IMR-90 (cell line): ENCODE data around the gene PROB1. TPM values are rescaled to one million over a fixed set of nuclear protein-coding genes. Genes with fewer than 3 reads are reported as not detected.

ENCODE experiments used
- ATAC-seq: fragments of 200-7000 bp; cut with Tn5 transposase; 2 replicates; pipeline ENCODE4 v1.9.1; 2020; ENCODE audit warnings: low read depth, mild to moderate bottlenecking, moderate library complexity
- BruUV-seq: library from RNA; stranded (reverse); fragments of 400-500 nt; replicated peaks from 2 replicates; lab custom pipeline; 2021; lab: Mats Ljungman, UMichigan
- CTCF ChIA-PET: fragments of 300-600 bp; formaldehyde crosslinking; extraction: SDS; loops from one replicate; lab custom pipeline; 2021; ENCODE audit warnings: antibody characterized with exemption; lab: Yijun Ruan, JAX
- POLR2A ChIA-PET: fragments of 300-600 bp; sonication (Branson Sonifier 250); formaldehyde crosslinking; loops from one replicate; lab custom pipeline; 2022; ENCODE audit warnings: antibody characterized with exemption; ENCODE audit not compliant: unreplicated experiment; lab: Charles Lee
- DNase-seq: peaks from one replicate; pipeline ENCODE4 v3.0.0; 2013
- H2AFZ ChIP-seq: replicated peaks from 2 replicates; pipeline ENCODE3; 2013; ENCODE audit warnings: low read length, mild to moderate bottlenecking; ENCODE audit not compliant: poor library complexity
- H2AK5ac ChIP-seq: 2 replicates; pipeline ENCODE4 v1.6.1; 2013; ENCODE audit warnings: low read depth, low read length, inconsistent platforms
- H2AK9ac ChIP-seq: replicated peaks from 2 replicates; pipeline ENCODE3; 2013; ENCODE audit warnings: mild to moderate bottlenecking, low read depth, low read length, moderate library complexity; ENCODE audit not compliant: poor library complexity
- H2BK120ac ChIP-seq: 2 replicates; pipeline ENCODE4 v1.6.1; 2013; ENCODE audit warnings: low read depth, low read length, inconsistent platforms
- H2BK15ac ChIP-seq: 3 replicates; pipeline ENCODE4 v1.6.1; 2013; ENCODE audit warnings: low read depth, low read length, inconsistent platforms
- H2BK20ac ChIP-seq: 2 replicates; pipeline ENCODE4 v1.6.1; 2013; ENCODE audit warnings: low read depth, mild to moderate bottlenecking, inconsistent platforms, low read length, moderate library complexity
- H2BK5ac ChIP-seq: 2 replicates; pipeline ENCODE4 v1.6.1; 2013; ENCODE audit warnings: mild to moderate bottlenecking, low read depth, low read length, inconsistent platforms; ENCODE audit not compliant: poor library complexity, severe bottlenecking
- H3K14ac ChIP-seq: replicated peaks from 2 replicates; pipeline ENCODE4 v1.6.1; 2013; ENCODE audit warnings: low read depth, low read length, inconsistent platforms
- H3K18ac ChIP-seq: 2 replicates; pipeline ENCODE4 v1.6.1; 2013; ENCODE audit warnings: low read depth, low read length, control low read depth
- H3K23ac ChIP-seq: 2 replicates; pipeline ENCODE4 v1.6.1; 2013; ENCODE audit warnings: low read depth, low read length, inconsistent platforms
- H3K27ac ChIP-seq: 2 replicates; pipeline ENCODE4 v1.5.1; 2013; ENCODE audit warnings: mild to moderate bottlenecking, control low read depth, low read length; ENCODE audit not compliant: insufficient read depth
- H3K27me3 ChIP-seq: 2 replicates; pipeline ENCODE4 v1.6.1; 2013; ENCODE audit warnings: low read length; ENCODE audit not compliant: control insufficient read depth, insufficient read depth
- H3K36me3 ChIP-seq: 2 replicates; pipeline ENCODE4 v1.6.1; 2013; ENCODE audit warnings: low read length, mixed read lengths; ENCODE audit not compliant: control insufficient read depth, insufficient read depth
- H3K4ac ChIP-seq: 2 replicates; pipeline ENCODE4 v1.6.1; 2013; ENCODE audit warnings: low read depth, low read length, inconsistent platforms
- H3K4me1 ChIP-seq: 2 replicates; pipeline ENCODE4 v1.6.1; 2013; ENCODE audit warnings: low read length, mixed read lengths; ENCODE audit not compliant: control insufficient read depth, insufficient read depth
- H3K4me2 ChIP-seq: 2 replicates; pipeline ENCODE4 v1.6.1; 2013; ENCODE audit warnings: low read depth, mild to moderate bottlenecking, control low read depth, low read length, moderate library complexity
- H3K4me3 ChIP-seq: 2 replicates; pipeline ENCODE4 v1.5.1; 2013; ENCODE audit warnings: low read depth, mild to moderate bottlenecking, control low read depth, low read length, moderate library complexity; ENCODE audit not compliant: insufficient read depth
- H3K56ac ChIP-seq: 2 replicates; pipeline ENCODE4 v1.6.1; 2013; ENCODE audit warnings: low read length, inconsistent platforms; ENCODE audit not compliant: insufficient read depth; ENCODE audit errors: extremely low read depth
- H3K79me1 ChIP-seq, 2 experiments: 2 replicates each; pipeline ENCODE4 v1.6.1; 2013; ENCODE audit warnings: low read length in 2 of 2, inconsistent platforms in 1 of 2, low read depth in 1 of 2
- H3K9ac ChIP-seq: 2 replicates; pipeline ENCODE4 v1.6.1; 2013; ENCODE audit warnings: low read depth, low read length, control low read depth
- H3K9me1 ChIP-seq: 2 replicates; pipeline ENCODE4 v1.6.1; 2013; ENCODE audit warnings: low read length, inconsistent platforms; ENCODE audit not compliant: insufficient read depth
- H3K9me3 ChIP-seq: 2 replicates; pipeline ENCODE4 v1.6.1; 2013; ENCODE audit warnings: low read length; ENCODE audit not compliant: control insufficient read depth, insufficient read depth
- H4K20me1 ChIP-seq: 2 replicates; pipeline ENCODE4 v1.6.1; 2013; ENCODE audit warnings: low read length, inconsistent platforms; ENCODE audit not compliant: insufficient read depth
- H4K5ac ChIP-seq: 2 replicates; pipeline ENCODE4 v1.6.1; 2013; ENCODE audit warnings: mild to moderate bottlenecking, low read depth, low read length, control low read depth
- H4K8ac ChIP-seq, 2 experiments: 2 replicates each; pipeline ENCODE4 v1.6.1; 2013; ENCODE audit warnings: low read depth in 2 of 2, low read length in 2 of 2, control low read depth in 1 of 2, inconsistent platforms in 1 of 2
- H4K91ac ChIP-seq: 2 replicates; pipeline ENCODE4 v1.6.1; 2013; ENCODE audit warnings: low read depth, low read length, inconsistent platforms; ENCODE audit not compliant: insufficient read depth
- CHD1 ChIP-seq: IDR thresholded peaks from 2 replicates; pipeline ENCODE4 v1.6.1; 2012; ENCODE audit warnings: low read depth, low read length, improper control_type of control experiment
- FOS ChIP-seq: fragments of 150-350 bp; IDR thresholded peaks from 2 replicates; pipeline ENCODE4 v1.6.1; 2016; ENCODE audit warnings: low read depth, low read length
- MAFK ChIP-seq: IDR thresholded peaks from 2 replicates; pipeline ENCODE4 v1.6.1; 2012; ENCODE audit warnings: low read depth, low read length, improper control_type of control experiment
- MXI1 ChIP-seq: IDR thresholded peaks from 2 replicates; pipeline ENCODE4 v1.6.1; 2012; ENCODE audit warnings: low read depth, mild to moderate bottlenecking, low read length, moderate library complexity, borderline replicate concordance
- NFE2L2 ChIP-seq: fragments of 150-350 bp; IDR thresholded peaks from 2 replicates; pipeline ENCODE4 v1.6.1; 2016; ENCODE audit warnings: low read depth, mild to moderate bottlenecking, low read length
- POLR2A ChIP-seq: IDR thresholded peaks from 2 replicates; pipeline ENCODE4 v1.6.1; 2012; ENCODE audit warnings: mild to moderate bottlenecking, low read depth, low read length
- RAD21 ChIP-seq: IDR thresholded peaks from 2 replicates; pipeline ENCODE4 v1.6.1; 2012; ENCODE audit warnings: low read length, improper control_type of control experiment
- RFX5 ChIP-seq: IDR thresholded peaks from 2 replicates; pipeline ENCODE4 v1.8.0; 2012; ENCODE audit warnings: low read depth, mild to moderate bottlenecking, low read length, moderate library complexity
- SMC3 ChIP-seq: fragments of 150-350 bp; IDR thresholded peaks from 2 replicates; pipeline ENCODE4 v1.6.1; 2016; ENCODE audit warnings: low read depth, mild to moderate bottlenecking, antibody characterized with exemption, low read length, moderate library complexity
- WGBS, 2 experiments: methylation state at CpG; one replicate each; pipeline versions ENCODE4 v1.1.5 to v1.1.7; 2013; ENCODE audit warnings: missing lambda C conversion rate in 2 of 2; ENCODE audit not compliant: insufficient read length in 1 of 2; ENCODE audit errors: extremely low coverage in 2 of 2; 5-methylcytosine and 5-hydroxymethylcytosine counted together
- dilution Hi-C: fragments of 300-500 bp; cut with HindIII; formaldehyde crosslinking; loops from one replicate; pipeline ENCODE4 v1.14.3; 2018; ENCODE audit warnings: low sequenced_read_pairs; ENCODE audit not compliant: unreplicated experiment
- in situ Hi-C: fragments of 300-500 bp; cut with MboI; formaldehyde crosslinking; loops from 3 replicates; pipeline ENCODE4 v1.14.3; 2019; ENCODE audit warnings: low sequenced_read_pairs, inconsistent platforms, mixed read lengths
- intact Hi-C: fragments of 100-400 bp; cut with micrococcal nuclease; formaldehyde crosslinking; loops from 2 replicates; pipeline ENCODE4 v1.10.0; 2022
- polyA plus RNA-seq, 3 experiments: library from polyadenylated mRNA; depleted of rRNA; stranded (reverse); fragments of >200 nt; gene quantifications; 2 replicates each; pipeline ENCODE4 v1.2.3, GENCODE V29; 2012; ENCODE audit warnings: low replicate concordance in 1 of 3
- total RNA-seq: library from RNA; depleted of rRNA; stranded (reverse); fragments of >200 nt; gene quantifications from 2 replicates; pipeline ENCODE4 v1.2.3, GENCODE V29; 2012
- TF ChIP-seq, protein P1 (sequence below): fragments of 150-350 bp; IDR thresholded peaks from 2 replicates; pipeline ENCODE4 v1.6.1; 2017; ENCODE audit warnings: mild to moderate bottlenecking, antibody characterized with exemption, low read length, low read depth
- TF ChIP-seq, protein P2 (sequence below): fragments of 150-350 bp; IDR thresholded peaks from 2 replicates; pipeline ENCODE4 v1.6.1; 2016; ENCODE audit warnings: low read depth, mild to moderate bottlenecking, low read length, moderate library complexity, borderline replicate concordance
- TF ChIP-seq, protein P3 (sequence below): conservative IDR thresholded peaks from 2 replicates; pipeline ENCODE4 v1.5.1; 2012; ENCODE audit warnings: mild to moderate bottlenecking, low read depth, low read length, improper control_type of control experiment

The PROB1 gene
- total and polyA plus RNA-seq, 2 of the 4 experiments (the other 2 are of a cell fraction) = under 0.01 to 0.38 TPM

DNA sequence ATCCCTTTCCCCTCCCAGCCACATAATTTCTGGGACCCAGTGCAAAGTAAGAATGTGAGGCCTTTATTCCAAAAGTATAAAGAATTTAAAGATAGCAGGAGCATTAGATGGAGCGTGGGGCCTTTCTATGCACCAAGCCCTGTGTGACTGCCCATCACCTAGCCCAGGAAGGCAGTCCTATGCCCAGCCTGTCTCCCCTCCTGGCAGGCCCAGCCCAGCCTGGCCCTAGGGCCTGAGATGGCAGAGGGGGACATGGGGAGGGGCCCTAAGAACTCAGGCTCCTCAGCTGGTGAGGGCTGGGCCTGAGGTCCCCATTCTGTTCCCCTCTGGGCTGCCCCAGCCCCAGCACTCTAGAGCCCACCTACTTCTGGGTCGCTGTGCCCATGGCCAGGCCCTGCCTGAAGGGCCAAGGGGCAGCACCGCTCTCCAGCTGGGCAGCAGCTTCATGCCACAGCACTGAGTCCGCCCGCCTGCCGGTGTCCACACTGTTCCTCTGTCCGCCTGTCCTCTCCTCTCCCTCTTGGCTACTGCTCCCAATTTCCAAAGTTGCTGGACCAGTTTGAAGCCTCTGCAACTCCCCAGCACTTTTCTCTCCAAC, 10.8 kb downstream of the PROB1 start:
- in situ Hi-C loops = no loop called here
- WGBS, 2 experiments = 92% methylated on average over 2 of the region's 7 CpGs; no CpG with 5 or more reads in 1 of the 2 experiments
- POLR2A ChIA-PET = no interaction called here
- Histone ChIP-seq H3K4me1 (peaks cover 5% of the 10 kb centered on the region; the same call in 1 of the 2 replicates), H2BK15ac (no peak overlapping the region), H4K20me1 (no peaks in the 10 kb centered on the region), H2AK9ac (no peak overlapping the region), H2BK20ac (no peak overlapping the region), H2AK5ac (no peak overlapping the region), H3K18ac (no peak overlapping the region), H3K14ac (no peak overlapping the region), H3K56ac (no peak overlapping the region), H3K9ac (no peak overlapping the region), H3K27me3 (no peaks in the 10 kb centered on the region), H3K23ac (no peak overlapping the region), H2AFZ (no peak overlapping the region), H3K9me1 (no peaks in the 10 kb centered on the region), H2BK5ac (no peak overlapping the region), H4K5ac (no peak overlapping the region), H4K91ac (no peak overlapping the region), H4K8ac (no peak overlapping the region), H3K36me3 (no peaks in the 10 kb centered on the region), H3K4me2 (no peak overlapping the region), H3K79me1 (no peaks in the 10 kb centered on the region), H3K4me3 (no peak overlapping the region), H3K4ac (no peak overlapping the region), H3K9me3 (no peaks in the 10 kb centered on the region), H3K27ac (no peak overlapping the region), H2BK120ac (no peak overlapping the region)
- intact Hi-C loops = no loop called here
- BruUV-seq = no TSS peak
- TF ChIP-seq MAFK (no peak), MXI1 (no peak), NFE2L2 (no peak), SMC3 (no peak), RFX5 (no peak), RAD21 (no peak), POLR2A (no peak), CHD1 (no peak), FOS (no peak)
- TF ChIP-seq, protein P1, sequence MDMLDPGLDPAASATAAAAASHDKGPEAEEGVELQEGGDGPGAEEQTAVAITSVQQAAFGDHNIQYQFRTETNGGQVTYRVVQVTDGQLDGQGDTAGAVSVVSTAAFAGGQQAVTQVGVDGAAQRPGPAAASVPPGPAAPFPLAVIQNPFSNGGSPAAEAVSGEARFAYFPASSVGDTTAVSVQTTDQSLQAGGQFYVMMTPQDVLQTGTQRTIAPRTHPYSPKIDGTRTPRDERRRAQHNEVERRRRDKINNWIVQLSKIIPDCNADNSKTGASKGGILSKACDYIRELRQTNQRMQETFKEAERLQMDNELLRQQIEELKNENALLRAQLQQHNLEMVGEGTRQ = no peak
- TF ChIP-seq, protein P2, sequence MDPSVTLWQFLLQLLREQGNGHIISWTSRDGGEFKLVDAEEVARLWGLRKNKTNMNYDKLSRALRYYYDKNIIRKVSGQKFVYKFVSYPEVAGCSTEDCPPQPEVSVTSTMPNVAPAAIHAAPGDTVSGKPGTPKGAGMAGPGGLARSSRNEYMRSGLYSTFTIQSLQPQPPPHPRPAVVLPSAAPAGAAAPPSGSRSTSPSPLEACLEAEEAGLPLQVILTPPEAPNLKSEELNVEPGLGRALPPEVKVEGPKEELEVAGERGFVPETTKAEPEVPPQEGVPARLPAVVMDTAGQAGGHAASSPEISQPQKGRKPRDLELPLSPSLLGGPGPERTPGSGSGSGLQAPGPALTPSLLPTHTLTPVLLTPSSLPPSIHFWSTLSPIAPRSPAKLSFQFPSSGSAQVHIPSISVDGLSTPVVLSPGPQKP = no peak
- TF ChIP-seq, protein P3, sequence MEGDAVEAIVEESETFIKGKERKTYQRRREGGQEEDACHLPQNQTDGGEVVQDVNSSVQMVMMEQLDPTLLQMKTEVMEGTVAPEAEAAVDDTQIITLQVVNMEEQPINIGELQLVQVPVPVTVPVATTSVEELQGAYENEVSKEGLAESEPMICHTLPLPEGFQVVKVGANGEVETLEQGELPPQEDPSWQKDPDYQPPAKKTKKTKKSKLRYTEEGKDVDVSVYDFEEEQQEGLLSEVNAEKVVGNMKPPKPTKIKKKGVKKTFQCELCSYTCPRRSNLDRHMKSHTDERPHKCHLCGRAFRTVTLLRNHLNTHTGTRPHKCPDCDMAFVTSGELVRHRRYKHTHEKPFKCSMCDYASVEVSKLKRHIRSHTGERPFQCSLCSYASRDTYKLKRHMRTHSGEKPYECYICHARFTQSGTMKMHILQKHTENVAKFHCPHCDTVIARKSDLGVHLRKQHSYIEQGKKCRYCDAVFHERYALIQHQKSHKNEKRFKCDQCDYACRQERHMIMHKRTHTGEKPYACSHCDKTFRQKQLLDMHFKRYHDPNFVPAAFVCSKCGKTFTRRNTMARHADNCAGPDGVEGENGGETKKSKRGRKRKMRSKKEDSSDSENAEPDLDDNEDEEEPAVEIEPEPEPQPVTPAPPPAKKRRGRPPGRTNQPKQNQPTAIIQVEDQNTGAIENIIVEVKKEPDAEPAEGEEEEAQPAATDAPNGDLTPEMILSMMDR = no peak
- CTCF ChIA-PET = no interaction called here
- ATAC-seq = no peak
- dilution Hi-C loops = no loop called here
- no peak for DNase-seq
